ENCODE measurements around the gene VPS11. TPM values are rescaled to one million over a fixed set of nuclear protein-coding genes. Genes with fewer than 3 reads are reported as not detected.
"Not testable (repeated sequence)": the region's sequence is repeated elsewhere in the genome, so short reads cannot be mapped to it uniquely, and the experiment has no call there.

Gene VPS11
- total and polyA plus RNA-seq, 10 donors, result 30.1 to 66.7 (median 43.6) TPM

GRCh38 chr11:119034813-119035212 is 32.8 kb upstream of the VPS11 start:
- H3K27ac ChIP-seq, result no peak overlapping the region
- H3K4me1 ChIP-seq, result peaks cover 4 to 19% (median 11%) of the 10 kb centered on the region in 6 donors
- TF ChIP-seq CTCF (IDR thresholded peaks at IDR 0.05 in 8 of 11, conservative IDR thresholded peaks at IDR 0.05 in 3 of 11), result no peak
- TF ChIP-seq POLR2A (IDR thresholded peaks at IDR 0.05), result no peak
- no peak for TF ChIP-seq POLR2AphosphoS5 (IDR thresholded peaks at IDR 0.05)
- no peaks in the 10 kb centered on the region for H3K27me3 ChIP-seq (replicated peaks in 1 of 7)
- WGBS, 5 donors, result 69 to 87% (median 81%) methylated on average over 3 of the region's 3 CpGs
- H3K4me3 ChIP-seq, result no peak overlapping the region
- H3K36me3 ChIP-seq, result no peaks in the 10 kb centered on the region
- H3K9me3 ChIP-seq, result no peaks in the 10 kb centered on the region
- no peak for DNase-seq
- intact Hi-C loops (cut with DNase I; ENCODE audit: low total_unique reads), result no loop called here

- H3K36me3 ChIP-seq, result no peaks in the 10 kb centered on the region
- H3K9me3 ChIP-seq, result no peaks in the 10 kb centered on the region
- no peak overlapping the region for H3K4me3 ChIP-seq
- intact Hi-C loops (cut with DNase I; ENCODE audit: low total_unique reads), result no loop called here
- peak; percentile 13 for DNase-seq
- 87 to 93% (median 92%) methylated on average over 5 of the region's 5 CpGs for WGBS, 5 donors
- H3K27ac ChIP-seq, result no peak overlapping the region
- TF ChIP-seq POLR2A (IDR thresholded peaks at IDR 0.05) (no peak), POLR2AphosphoS5 (IDR thresholded peaks at IDR 0.05) (no peak), CTCF (IDR thresholded peaks at IDR 0.05 in 8 of 11, conservative IDR thresholded peaks at IDR 0.05 in 3 of 11) (no peak)
- H3K27me3 ChIP-seq (replicated peaks in 1 of 7), result no peaks in the 10 kb centered on the region
- peaks cover 0 to 8% (median 0%) of the 10 kb centered on the region in 6 donors for H3K4me1 ChIP-seq
Measured at GRCh38 chr11:119038884-119039283, 28.7 kb upstream of the VPS11 start.

- H3K9me3 ChIP-seq; H3K4me1 ChIP-seq; H3K4me3 ChIP-seq; intact Hi-C loops (cut with DNase I; ENCODE audit: low total_unique reads); H3K27me3 ChIP-seq (replicated peaks in 1 of 7); H3K27ac ChIP-seq; H3K36me3 ChIP-seq: not testable (repeated sequence)
- DNase-seq, result peak; percentile 39
- WGBS, 5 donors, result 11 to 40% (median 23%) methylated on average over 7 to 11 of the region's 11 CpGs
Measured at GRCh38 chr11:119039471-119039870, 28.1 kb upstream of the VPS11 start.

- intact Hi-C loops (cut with DNase I; ENCODE audit: low total_unique reads), result no loop called here
- 81 to 93% (median 91%) methylated on average over 4 of the region's 4 CpGs for WGBS, 5 donors
- H3K4me1 ChIP-seq, result peaks cover 0 to 8% (median 0%) of the 10 kb centered on the region in 6 donors
- TF ChIP-seq CTCF (IDR thresholded peaks at IDR 0.05 in 8 of 11, conservative IDR thresholded peaks at IDR 0.05 in 3 of 11), result no peak
- TF ChIP-seq POLR2AphosphoS5 (IDR thresholded peaks at IDR 0.05), result no peak
- DNase-seq, result no peak
- no peak overlapping the region for H3K27ac ChIP-seq
- H3K27me3 ChIP-seq (replicated peaks in 1 of 7), result no peaks in the 10 kb centered on the region
- no peak overlapping the region for H3K4me3 ChIP-seq
- no peaks in the 10 kb centered on the region for H3K9me3 ChIP-seq
- H3K36me3 ChIP-seq, result peaks cover 0 to 29% (median 20%) of the 10 kb centered on the region in 6 donors
Measured at GRCh38 chr11:119041821-119042514, 25.6 kb upstream of the VPS11 start.

Measured in spleen (tissue), 11 donors.